ENCODE measurements around the gene CA10. TPM values are rescaled to one million over a fixed set of nuclear protein-coding genes. Genes with fewer than 3 reads are reported as not detected.

Gene CA10
- polyA plus RNA-seq, 4 donors: 0.19 to 0.31 TPM; not detected in 2

GRCh38 chr17:51770027-51770759, 388.3 kb downstream of the CA10 start:
- Histone ChIP-seq H3K4me3 (ENCODE audit: low read depth in 1 of 3, low read length in 3 of 3) (no peak overlapping the region), H3K4me1 (ENCODE audit: control insufficient read depth in 3 of 3, insufficient read depth in 2 of 3, low read depth in 1 of 3, low read length in 2 of 3) (no peaks in the 10 kb centered on the region), H3K27me3 (ENCODE audit: control insufficient read depth in 3 of 3, insufficient read depth in 3 of 3, low read length in 3 of 3) (no peaks in the 10 kb centered on the region), H3K9me3 (ENCODE audit: control insufficient read depth in 2 of 2, insufficient read depth in 1 of 2, low read depth in 1 of 2, low read length in 1 of 2) (no peaks in the 10 kb centered on the region), H3K36me3 (ENCODE audit: control insufficient read depth in 3 of 3, insufficient read depth in 2 of 3, low read depth in 1 of 3, low read length in 3 of 3) (no peaks in the 10 kb centered on the region), H3K27ac (ENCODE audit: low read depth in 1 of 3, low read length in 2 of 3) (no peak overlapping the region)
- DNase-seq (no peak), FAIRE-seq (no peak)
- WGBS, 3 donors: 51 to 66% (median 59%) methylated on average over 5 of the region's 5 CpGs

- DNase-seq (no peak), FAIRE-seq (no peak)
- Histone ChIP-seq H3K27ac (ENCODE audit: low read depth in 1 of 3, low read length in 2 of 3) (no peak overlapping the region), H3K4me1 (ENCODE audit: control insufficient read depth in 3 of 3, insufficient read depth in 2 of 3, low read depth in 1 of 3, low read length in 2 of 3) (no peaks in the 10 kb centered on the region), H3K4me3 (ENCODE audit: low read depth in 1 of 3, low read length in 3 of 3) (no peak overlapping the region), H3K36me3 (ENCODE audit: control insufficient read depth in 3 of 3, insufficient read depth in 2 of 3, low read depth in 1 of 3, low read length in 3 of 3) (no peaks in the 10 kb centered on the region), H3K9me3 (ENCODE audit: control insufficient read depth in 2 of 2, insufficient read depth in 1 of 2, low read depth in 1 of 2, low read length in 1 of 2) (no peaks in the 10 kb centered on the region), H3K27me3 (ENCODE audit: control insufficient read depth in 3 of 3, insufficient read depth in 3 of 3, low read length in 3 of 3) (no peaks in the 10 kb centered on the region)
- 56 to 78% (median 60%) methylated on average over 2 of the region's 2 CpGs for WGBS, 3 donors
Measured at GRCh38 chr17:51769231-51769630, 389.3 kb downstream of the CA10 start.

- FAIRE-seq (no peak), DNase-seq (no peak)
- H3K4me3 ChIP-seq (ENCODE audit: low read depth in 1 of 3, low read length in 3 of 3): no peak overlapping the region
- no peaks in the 10 kb centered on the region for H3K36me3 ChIP-seq (ENCODE audit: control insufficient read depth in 3 of 3, insufficient read depth in 2 of 3, low read depth in 1 of 3, low read length in 3 of 3)
- no peaks in the 10 kb centered on the region for H3K27me3 ChIP-seq (ENCODE audit: control insufficient read depth in 3 of 3, insufficient read depth in 3 of 3, low read length in 3 of 3)
- no peak overlapping the region for H3K27ac ChIP-seq (ENCODE audit: low read depth in 1 of 3, low read length in 2 of 3)
- H3K9me3 ChIP-seq (ENCODE audit: control insufficient read depth in 2 of 2, insufficient read depth in 1 of 2, low read depth in 1 of 2, low read length in 1 of 2): no peaks in the 10 kb centered on the region
- 49 to 76% (median 55%) methylated on average over 2 of the region's 2 CpGs for WGBS, 3 donors
- H3K4me1 ChIP-seq (ENCODE audit: control insufficient read depth in 3 of 3, insufficient read depth in 2 of 3, low read depth in 1 of 3, low read length in 2 of 3): no peaks in the 10 kb centered on the region
Measured at GRCh38 chr17:51768706-51769105, 389.8 kb downstream of the CA10 start.

DNA sequence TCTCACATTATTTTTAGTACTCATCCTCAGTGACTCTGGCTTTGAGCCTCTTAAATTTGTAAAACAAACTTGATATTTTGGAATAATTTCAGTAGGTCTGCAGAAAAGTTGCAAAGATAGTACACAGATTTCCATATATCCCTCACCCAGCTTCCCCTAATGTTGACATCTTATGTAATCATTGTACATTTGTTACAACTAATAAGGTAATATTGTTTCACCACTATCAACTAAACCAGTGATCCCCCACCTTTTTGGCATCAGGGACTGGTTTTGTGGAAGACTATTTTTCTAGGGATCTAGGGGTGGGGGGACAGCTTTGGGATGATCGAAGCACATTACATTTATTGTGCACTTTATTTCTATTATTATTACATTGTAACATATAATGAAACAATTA, 391.2 kb downstream of the CA10 start:
- FAIRE-seq: no peak
- 95 to 100% (median 98%) methylated on average over 1 of the region's 1 CpG for WGBS, 3 donors
- Histone ChIP-seq H3K4me1 (ENCODE audit: control insufficient read depth in 3 of 3, insufficient read depth in 2 of 3, low read depth in 1 of 3, low read length in 2 of 3) (no peaks in the 10 kb centered on the region), H3K27ac (ENCODE audit: low read depth in 1 of 3, low read length in 2 of 3) (no peak overlapping the region), H3K27me3 (ENCODE audit: control insufficient read depth in 3 of 3, insufficient read depth in 3 of 3, low read length in 3 of 3) (no peaks in the 10 kb centered on the region), H3K4me3 (ENCODE audit: low read depth in 1 of 3, low read length in 3 of 3) (no peak overlapping the region), H3K9me3 (ENCODE audit: control insufficient read depth in 2 of 2, insufficient read depth in 1 of 2, low read depth in 1 of 2, low read length in 1 of 2) (no peaks in the 10 kb centered on the region), H3K36me3 (ENCODE audit: control insufficient read depth in 3 of 3, insufficient read depth in 2 of 3, low read depth in 1 of 3, low read length in 3 of 3) (no peaks in the 10 kb centered on the region)
- no peak for DNase-seq

GRCh38 chr17:51765282-51766135, 393.0 kb downstream of the CA10 start:
- Histone ChIP-seq H3K36me3 (ENCODE audit: control insufficient read depth in 3 of 3, insufficient read depth in 2 of 3, low read depth in 1 of 3, low read length in 3 of 3) (no peaks in the 10 kb centered on the region), H3K4me3 (ENCODE audit: low read depth in 1 of 3, low read length in 3 of 3) (no peak overlapping the region), H3K4me1 (ENCODE audit: control insufficient read depth in 3 of 3, insufficient read depth in 2 of 3, low read depth in 1 of 3, low read length in 2 of 3) (no peaks in the 10 kb centered on the region), H3K9me3 (ENCODE audit: control insufficient read depth in 2 of 2, insufficient read depth in 1 of 2, low read depth in 1 of 2, low read length in 1 of 2) (no peaks in the 10 kb centered on the region), H3K27ac (ENCODE audit: low read depth in 1 of 3, low read length in 2 of 3) (no peak overlapping the region), H3K27me3 (ENCODE audit: control insufficient read depth in 3 of 3, insufficient read depth in 3 of 3, low read length in 3 of 3) (no peaks in the 10 kb centered on the region)
- DNase-seq: no peak
- no peak for FAIRE-seq
- 58 to 68% (median 62%) methylated on average over 8 of the region's 8 CpGs for WGBS, 3 donors

GRCh38 chr17:51764387-51764971, 394.0 kb downstream of the CA10 start:
- H3K4me1 ChIP-seq (ENCODE audit: control insufficient read depth in 3 of 3, insufficient read depth in 2 of 3, low read depth in 1 of 3, low read length in 2 of 3): no peaks in the 10 kb centered on the region
- no peak for FAIRE-seq
- no peaks in the 10 kb centered on the region for H3K9me3 ChIP-seq (ENCODE audit: control insufficient read depth in 2 of 2, insufficient read depth in 1 of 2, low read depth in 1 of 2, low read length in 1 of 2)
- no peaks in the 10 kb centered on the region for H3K27me3 ChIP-seq (ENCODE audit: control insufficient read depth in 3 of 3, insufficient read depth in 3 of 3, low read length in 3 of 3)
- H3K36me3 ChIP-seq (ENCODE audit: control insufficient read depth in 3 of 3, insufficient read depth in 2 of 3, low read depth in 1 of 3, low read length in 3 of 3): no peaks in the 10 kb centered on the region
- peak; percentile 79 for DNase-seq
- no peak overlapping the region for H3K27ac ChIP-seq (ENCODE audit: low read depth in 1 of 3, low read length in 2 of 3)
- H3K4me3 ChIP-seq (ENCODE audit: low read depth in 1 of 3, low read length in 3 of 3): no peak overlapping the region
- 5 to 12% (median 7%) methylated on average over 4 of the region's 4 CpGs for WGBS, 3 donors

GRCh38 chr17:51763058-51763457, 395.5 kb downstream of the CA10 start:
- FAIRE-seq: no peak
- H3K4me1 ChIP-seq (ENCODE audit: control insufficient read depth in 3 of 3, insufficient read depth in 2 of 3, low read depth in 1 of 3, low read length in 2 of 3): no peaks in the 10 kb centered on the region
- WGBS, 3 donors: 40 to 56% (median 42%) methylated on average over 3 of the region's 3 CpGs

GRCh38 chr17:51761105-51761504, 397.4 kb downstream of the CA10 start:
- H3K27me3 ChIP-seq (ENCODE audit: control insufficient read depth in 3 of 3, insufficient read depth in 3 of 3, low read length in 3 of 3): no peaks in the 10 kb centered on the region
- no peak for DNase-seq
- H3K4me1 ChIP-seq (ENCODE audit: control insufficient read depth in 3 of 3, insufficient read depth in 2 of 3, low read depth in 1 of 3, low read length in 2 of 3): no peaks in the 10 kb centered on the region
- 61 to 85% (median 65%) methylated on average over 1 of the region's 1 CpG for WGBS, 3 donors
- no peaks in the 10 kb centered on the region for H3K9me3 ChIP-seq (ENCODE audit: control insufficient read depth in 2 of 2, insufficient read depth in 1 of 2, low read depth in 1 of 2, low read length in 1 of 2)
- no peak overlapping the region for H3K4me3 ChIP-seq (ENCODE audit: low read depth in 1 of 3, low read length in 3 of 3)
- H3K27ac ChIP-seq (ENCODE audit: low read depth in 1 of 3, low read length in 2 of 3): no peak overlapping the region
- no peaks in the 10 kb centered on the region for H3K36me3 ChIP-seq (ENCODE audit: control insufficient read depth in 3 of 3, insufficient read depth in 2 of 3, low read depth in 1 of 3, low read length in 3 of 3)
- no peak for FAIRE-seq

More at GRCh38 chr17:51763058-51763457, 395.5 kb downstream of the CA10 start:
- H3K27me3 ChIP-seq (ENCODE audit: control insufficient read depth in 3 of 3, insufficient read depth in 3 of 3, low read length in 3 of 3): no peaks in the 10 kb centered on the region
- no peak for DNase-seq
- no peaks in the 10 kb centered on the region for H3K9me3 ChIP-seq (ENCODE audit: control insufficient read depth in 2 of 2, insufficient read depth in 1 of 2, low read depth in 1 of 2, low read length in 1 of 2)
- H3K36me3 ChIP-seq (ENCODE audit: control insufficient read depth in 3 of 3, insufficient read depth in 2 of 3, low read depth in 1 of 3, low read length in 3 of 3): no peaks in the 10 kb centered on the region
- no peak overlapping the region for H3K27ac ChIP-seq (ENCODE audit: low read depth in 1 of 3, low read length in 2 of 3)
- no peak overlapping the region for H3K4me3 ChIP-seq (ENCODE audit: low read depth in 1 of 3, low read length in 3 of 3)
